ENCODE data around the gene DCDC1.

DNA sequence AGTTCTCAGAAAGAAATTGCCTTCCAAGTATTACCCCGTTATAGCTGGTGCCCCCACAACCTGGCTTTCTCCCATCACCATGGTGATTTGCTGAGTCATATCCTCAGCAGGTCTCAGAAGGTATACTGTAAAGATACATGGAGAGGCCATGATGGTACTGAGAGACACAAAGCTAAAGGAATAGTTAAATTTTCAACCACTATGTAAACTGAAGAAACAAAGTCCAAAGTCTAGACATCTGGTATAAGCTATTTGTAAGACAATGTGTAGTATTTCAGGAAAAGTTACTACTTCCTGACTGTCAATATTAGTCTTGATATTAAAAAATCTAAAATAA, 377.1 kb downstream of the DCDC1 start:
- TF ChIP-seq, protein P1, sequence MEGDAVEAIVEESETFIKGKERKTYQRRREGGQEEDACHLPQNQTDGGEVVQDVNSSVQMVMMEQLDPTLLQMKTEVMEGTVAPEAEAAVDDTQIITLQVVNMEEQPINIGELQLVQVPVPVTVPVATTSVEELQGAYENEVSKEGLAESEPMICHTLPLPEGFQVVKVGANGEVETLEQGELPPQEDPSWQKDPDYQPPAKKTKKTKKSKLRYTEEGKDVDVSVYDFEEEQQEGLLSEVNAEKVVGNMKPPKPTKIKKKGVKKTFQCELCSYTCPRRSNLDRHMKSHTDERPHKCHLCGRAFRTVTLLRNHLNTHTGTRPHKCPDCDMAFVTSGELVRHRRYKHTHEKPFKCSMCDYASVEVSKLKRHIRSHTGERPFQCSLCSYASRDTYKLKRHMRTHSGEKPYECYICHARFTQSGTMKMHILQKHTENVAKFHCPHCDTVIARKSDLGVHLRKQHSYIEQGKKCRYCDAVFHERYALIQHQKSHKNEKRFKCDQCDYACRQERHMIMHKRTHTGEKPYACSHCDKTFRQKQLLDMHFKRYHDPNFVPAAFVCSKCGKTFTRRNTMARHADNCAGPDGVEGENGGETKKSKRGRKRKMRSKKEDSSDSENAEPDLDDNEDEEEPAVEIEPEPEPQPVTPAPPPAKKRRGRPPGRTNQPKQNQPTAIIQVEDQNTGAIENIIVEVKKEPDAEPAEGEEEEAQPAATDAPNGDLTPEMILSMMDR (IDR thresholded peaks at IDR 0.05) = no peak
- TF ChIP-seq CREM (CRISPR knock-in tag; IDR thresholded peaks at IDR 0.05) = no peak

Data from WTC11 (cell line).